Endothelial cell (in vitro differentiated cells): Measurements from ENCODE around the gene METTL24. TPM values are rescaled to one million over a fixed set of nuclear protein-coding genes. Genes with fewer than 3 reads are reported as not detected.

Experiments used
- DNase-seq: peaks from one replicate; pipeline ENCODE4 v3.0.0; 2021; ENCODE audit warnings: low spot score
- H3K27ac Mint-ChIP-seq: one replicate; pipeline ENCODE4 v1.8.0; 2021; ENCODE audit warnings: mixed read lengths, inconsistent platforms; ENCODE audit not compliant: unreplicated experiment
- H3K27me3 Mint-ChIP-seq: one replicate; pipeline ENCODE4 v1.8.0; 2021; ENCODE audit warnings: mild to moderate bottlenecking, moderate library complexity, mixed read lengths, inconsistent platforms; ENCODE audit not compliant: unreplicated experiment
- H3K36me3 Mint-ChIP-seq: one replicate; pipeline ENCODE4 v1.8.0; 2021; ENCODE audit warnings: mild to moderate bottlenecking, low read depth, mixed read lengths, inconsistent platforms; ENCODE audit not compliant: unreplicated experiment
- H3K4me1 Mint-ChIP-seq: one replicate; pipeline ENCODE4 v1.8.0; 2021; ENCODE audit warnings: mild to moderate bottlenecking, mixed read lengths, inconsistent platforms; ENCODE audit not compliant: unreplicated experiment
- H3K4me3 Mint-ChIP-seq: one replicate; pipeline ENCODE4 v1.8.0; 2021; ENCODE audit warnings: mild to moderate bottlenecking, mixed read lengths, inconsistent platforms; ENCODE audit not compliant: unreplicated experiment
- H3K9me3 Mint-ChIP-seq: one replicate; pipeline ENCODE4 v1.8.0; 2021; ENCODE audit warnings: mixed read lengths, inconsistent platforms; ENCODE audit not compliant: unreplicated experiment
- total RNA-seq: library from RNA; stranded (reverse); fragmentation: NEBNext Ultra II Directional; extraction: Animal tissue kit (Norgen Biotek cat#: 25700); gene quantifications from one replicate; pipeline ENCODE4 v1.2.1, GENCODE V29; 2021; ENCODE audit not compliant: unreplicated experiment
- TF ChIP-seq, protein P1 (sequence below): fragments of 200-600 bp; sonication (generic); IDR thresholded peaks from one replicate; pipeline ENCODE4 v1.5.0; 2021; ENCODE audit warnings: antibody characterized with exemption; ENCODE audit not compliant: unreplicated experiment

The METTL24 gene
- total RNA-seq, 1 donor from 2014 or later: 6.5 TPM

DNA sequence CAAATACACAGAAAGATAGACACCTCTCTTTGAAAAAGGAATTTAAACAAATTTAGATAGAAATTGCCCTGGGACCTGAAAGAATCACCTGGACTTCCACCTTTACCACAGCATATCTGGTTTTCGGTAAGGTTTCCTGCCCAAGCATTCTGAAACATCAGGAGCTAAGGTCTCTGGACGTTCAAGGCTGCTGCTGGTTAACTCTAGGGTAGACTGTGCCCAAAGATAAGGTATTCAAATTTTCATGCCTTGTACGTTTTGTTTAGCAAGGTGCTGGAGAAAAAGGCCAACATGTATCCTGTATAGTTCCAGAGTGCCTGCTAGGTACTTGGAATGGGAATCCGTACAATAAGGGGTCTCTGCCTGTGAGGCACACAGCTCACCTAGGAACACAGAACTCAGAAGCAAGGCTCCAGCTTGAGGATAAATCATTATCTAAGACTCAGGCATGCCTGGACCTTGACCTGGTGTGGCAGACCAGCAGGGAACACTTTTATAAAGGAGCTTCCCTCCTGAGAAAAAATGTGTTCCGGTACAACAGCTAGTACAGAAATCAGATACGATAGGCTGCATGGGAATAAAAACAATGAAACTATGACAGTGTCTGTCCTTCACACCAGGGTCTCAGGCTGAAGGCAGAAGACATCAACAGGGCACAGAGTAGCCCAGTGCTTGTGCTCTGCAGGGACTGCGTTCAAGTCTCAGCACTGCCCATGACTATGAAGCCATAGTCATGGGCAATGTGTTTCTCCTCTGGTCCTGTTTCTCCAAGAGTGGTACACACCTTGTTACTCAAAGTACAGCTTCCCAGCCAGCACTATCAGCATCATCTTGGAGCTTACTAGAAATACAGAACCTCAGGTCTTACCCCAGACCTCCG lies 70.4 kb downstream of the METTL24 start:
- H3K4me3 Mint-ChIP-seq: no peak overlapping the region
- H3K27ac Mint-ChIP-seq: no peak overlapping the region
- TF ChIP-seq, protein P1, sequence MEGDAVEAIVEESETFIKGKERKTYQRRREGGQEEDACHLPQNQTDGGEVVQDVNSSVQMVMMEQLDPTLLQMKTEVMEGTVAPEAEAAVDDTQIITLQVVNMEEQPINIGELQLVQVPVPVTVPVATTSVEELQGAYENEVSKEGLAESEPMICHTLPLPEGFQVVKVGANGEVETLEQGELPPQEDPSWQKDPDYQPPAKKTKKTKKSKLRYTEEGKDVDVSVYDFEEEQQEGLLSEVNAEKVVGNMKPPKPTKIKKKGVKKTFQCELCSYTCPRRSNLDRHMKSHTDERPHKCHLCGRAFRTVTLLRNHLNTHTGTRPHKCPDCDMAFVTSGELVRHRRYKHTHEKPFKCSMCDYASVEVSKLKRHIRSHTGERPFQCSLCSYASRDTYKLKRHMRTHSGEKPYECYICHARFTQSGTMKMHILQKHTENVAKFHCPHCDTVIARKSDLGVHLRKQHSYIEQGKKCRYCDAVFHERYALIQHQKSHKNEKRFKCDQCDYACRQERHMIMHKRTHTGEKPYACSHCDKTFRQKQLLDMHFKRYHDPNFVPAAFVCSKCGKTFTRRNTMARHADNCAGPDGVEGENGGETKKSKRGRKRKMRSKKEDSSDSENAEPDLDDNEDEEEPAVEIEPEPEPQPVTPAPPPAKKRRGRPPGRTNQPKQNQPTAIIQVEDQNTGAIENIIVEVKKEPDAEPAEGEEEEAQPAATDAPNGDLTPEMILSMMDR: no peak
- H3K4me1 Mint-ChIP-seq: peaks cover 16% of the 10 kb centered on the region
- no peaks in the 10 kb centered on the region for H3K9me3 Mint-ChIP-seq
- DNase-seq: no peak
- H3K36me3 Mint-ChIP-seq: no peaks in the 10 kb centered on the region
- peaks cover 2% of the 10 kb centered on the region for H3K27me3 Mint-ChIP-seq

GRCh38 chr6:110285306-110286060 lies 72.7 kb downstream of the METTL24 start:
- Mint-ChIP-seq H3K9me3 (no peaks in the 10 kb centered on the region), H3K27ac (no peak overlapping the region), H3K4me3 (no peak overlapping the region), H3K36me3 (no peaks in the 10 kb centered on the region), H3K4me1 (peaks cover 16% of the 10 kb centered on the region), H3K27me3 (peaks cover 2% of the 10 kb centered on the region)
- TF ChIP-seq, protein P1: no peak
- DNase-seq: no peak

GRCh38 chr6:110284855-110285254 lies 73.3 kb downstream of the METTL24 start:
- peaks cover 2% of the 10 kb centered on the region for H3K27me3 Mint-ChIP-seq
- TF ChIP-seq, protein P1: no peak
- H3K27ac Mint-ChIP-seq: no peak overlapping the region
- H3K36me3 Mint-ChIP-seq: no peaks in the 10 kb centered on the region
- peaks cover 16% of the 10 kb centered on the region for H3K4me1 Mint-ChIP-seq
- DNase-seq: no peak
- H3K9me3 Mint-ChIP-seq: no peaks in the 10 kb centered on the region
- H3K4me3 Mint-ChIP-seq: no peak overlapping the region

DNA sequence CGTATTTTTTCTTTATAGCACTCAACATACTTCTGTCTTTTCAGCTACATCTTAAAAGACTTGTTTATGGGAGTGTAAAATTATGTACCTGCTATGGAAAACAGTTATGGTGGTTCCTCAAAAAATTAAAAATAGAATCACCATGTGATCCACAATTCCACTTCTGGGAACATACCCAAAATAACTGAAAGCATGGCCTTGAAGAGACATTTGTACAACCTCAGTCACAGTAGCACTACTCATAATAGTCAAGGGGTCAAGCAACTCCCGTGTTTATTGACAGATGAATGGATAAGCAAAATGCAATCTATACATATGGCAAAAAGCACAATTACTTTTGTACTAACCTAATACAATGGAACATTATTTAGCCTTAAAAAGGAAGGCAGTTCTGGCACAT lies 74.5 kb downstream of the METTL24 start:
- Mint-ChIP-seq H3K4me1 (peaks cover 16% of the 10 kb centered on the region), H3K9me3 (no peaks in the 10 kb centered on the region), H3K27me3 (peaks cover 2% of the 10 kb centered on the region), H3K4me3 (no peak overlapping the region), H3K36me3 (no peaks in the 10 kb centered on the region), H3K27ac (no peak overlapping the region)
- TF ChIP-seq, protein P1: no peak
- no peak for DNase-seq

DNA sequence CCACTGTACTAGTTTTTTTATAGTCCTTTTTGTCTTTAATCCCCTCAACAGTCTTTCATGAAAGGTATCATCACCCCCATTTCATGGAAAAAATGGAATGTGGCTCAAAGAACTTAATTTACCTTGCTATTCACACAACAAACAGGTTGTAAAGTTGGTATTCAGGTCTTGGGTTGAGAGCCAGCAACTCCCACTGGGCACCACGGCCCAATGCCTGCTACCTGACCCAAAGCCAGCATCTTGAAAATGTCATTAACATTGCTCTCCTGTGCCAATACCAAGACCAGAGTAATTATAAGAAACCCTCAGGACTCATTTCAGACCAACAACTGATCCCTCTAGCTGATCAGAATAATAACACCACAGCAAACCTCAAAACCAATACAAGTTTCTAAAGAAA lies 75.7 kb downstream of the METTL24 start:
- Mint-ChIP-seq H3K27me3 (no peaks in the 10 kb centered on the region), H3K36me3 (no peaks in the 10 kb centered on the region), H3K4me3 (no peak overlapping the region), H3K4me1 (peaks cover 16% of the 10 kb centered on the region), H3K27ac (no peak overlapping the region), H3K9me3 (no peaks in the 10 kb centered on the region)
- TF ChIP-seq, protein P1: no peak
- no peak for DNase-seq
